NCI-H2107 (cell line): ENCODE results near the gene MYO18A.

Experiments used
- DNase-seq: peaks from one replicate; lab custom pipeline; 2025; lab: John Stamatoyannopoulos, UW

Gene MYO18A

DNA sequence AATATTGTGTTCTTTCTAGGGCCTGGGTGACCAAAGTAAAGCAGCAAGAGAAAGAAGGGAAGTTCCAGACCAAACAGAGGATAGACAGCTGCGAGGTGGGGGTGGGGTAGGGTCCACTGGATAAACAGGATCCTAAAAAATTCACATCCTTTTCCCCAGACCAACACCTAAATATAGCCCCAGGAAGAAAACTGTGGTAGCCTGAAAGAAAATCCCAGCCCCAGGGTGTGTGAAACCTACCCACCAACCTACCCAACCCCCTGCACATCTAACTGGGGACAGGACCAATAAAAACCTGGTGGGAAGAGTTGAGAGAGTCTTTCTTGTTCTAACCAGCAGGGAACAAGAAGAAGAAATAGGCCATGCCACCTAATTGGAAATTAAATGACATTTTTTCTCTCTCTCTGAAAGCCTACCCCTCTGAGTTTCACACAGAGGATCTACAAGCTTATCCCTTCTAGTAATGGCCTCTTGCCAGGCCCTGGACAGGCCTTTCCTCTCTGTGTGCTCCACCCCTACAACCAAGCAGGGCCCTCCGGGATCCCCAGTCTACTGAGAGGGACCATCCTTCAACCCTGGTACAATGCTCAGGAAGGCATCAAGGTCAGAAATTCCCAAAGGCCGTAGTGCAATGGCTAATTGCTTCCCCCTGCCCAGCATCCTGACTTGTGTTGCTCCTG is 12.0 kb downstream of the MYO18A start:
- no peak for DNase-seq

DNA sequence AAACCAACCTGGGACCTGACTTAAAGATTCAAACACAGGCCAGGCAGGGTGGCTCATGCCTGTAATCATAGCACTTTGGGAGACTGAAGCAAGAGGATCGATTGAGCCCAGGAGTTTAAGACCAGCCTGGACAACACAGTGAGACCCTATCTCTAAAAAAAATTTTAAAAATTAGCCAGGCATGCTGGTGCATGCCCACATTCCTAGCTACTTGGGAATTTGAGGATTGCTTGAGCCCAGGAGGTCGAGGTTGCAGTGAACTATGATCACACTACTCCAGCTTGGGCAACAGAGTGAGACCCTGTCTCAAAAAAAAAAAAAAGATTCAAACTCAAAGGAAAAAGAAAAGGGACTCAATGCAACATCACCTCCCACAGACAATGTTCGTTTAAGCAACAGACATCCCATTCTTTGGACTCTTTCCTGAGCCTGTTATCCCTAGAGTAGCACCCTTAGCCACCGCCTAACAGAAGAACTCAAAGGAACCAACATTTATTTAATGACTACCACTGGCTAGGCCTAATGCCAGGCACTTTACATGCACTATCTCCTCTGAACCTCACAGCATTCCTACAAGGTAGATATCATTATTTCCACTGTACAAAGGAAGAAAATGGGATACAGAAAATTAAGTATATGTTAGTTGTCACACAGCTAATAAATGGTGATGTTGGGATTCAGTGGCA is 12.7 kb downstream of the MYO18A start:
- DNase-seq = no peak

DNA sequence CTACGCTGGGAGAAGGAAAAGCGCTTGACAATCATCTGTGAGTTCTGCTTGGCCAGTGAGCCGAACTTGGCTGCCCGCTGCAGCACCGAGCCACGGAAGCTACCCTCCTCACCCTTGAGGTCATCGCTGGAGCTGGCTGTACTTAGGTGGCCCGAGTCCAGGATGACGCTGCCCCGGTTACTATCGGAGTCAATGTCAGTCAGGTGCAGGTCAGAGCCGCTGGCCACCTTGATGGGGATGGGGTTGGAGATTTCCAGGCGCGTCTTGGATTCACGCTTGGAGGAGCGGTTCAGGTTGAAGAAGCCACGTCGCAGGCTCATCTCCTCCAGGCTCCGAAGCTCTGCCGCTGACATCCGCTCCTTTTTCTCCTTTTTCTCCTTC is 13.7 kb downstream of the MYO18A start:
- no peak for DNase-seq

DNA sequence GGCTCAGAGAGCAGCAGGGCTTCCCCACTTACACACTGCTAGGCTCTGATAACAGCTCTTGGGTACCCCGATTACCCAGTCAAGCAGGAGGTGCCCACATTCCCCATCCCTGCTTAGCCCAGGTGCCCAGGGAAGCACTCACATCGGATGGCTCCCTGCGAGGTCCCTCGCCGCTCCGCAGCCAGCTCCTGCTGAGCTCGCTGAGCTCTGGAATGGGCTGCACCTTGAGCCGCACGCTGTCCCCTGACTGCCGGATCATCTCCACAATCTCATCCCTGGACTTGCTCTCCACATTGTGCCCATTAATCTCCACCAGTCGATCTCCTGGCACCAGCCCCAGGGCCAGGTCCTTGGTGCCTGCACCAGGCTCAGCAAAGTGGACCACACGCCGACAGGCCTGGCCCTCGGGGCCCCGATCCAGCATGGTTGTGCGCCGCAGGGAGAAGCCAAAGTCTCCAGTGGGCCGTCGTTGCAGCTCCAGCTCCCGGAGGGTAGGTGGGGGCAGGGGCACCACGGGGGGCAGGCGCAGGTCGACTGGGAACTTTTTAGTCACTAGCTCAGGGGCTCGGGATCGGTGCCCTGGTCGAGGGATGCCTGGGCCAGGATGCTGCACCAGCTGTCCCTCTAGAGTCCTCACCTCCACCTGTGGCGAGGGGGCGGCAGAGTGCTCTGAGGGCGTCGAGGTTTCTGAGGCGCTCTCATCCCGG is 14.2 kb downstream of the MYO18A start:
- DNase-seq = no peak

DNA sequence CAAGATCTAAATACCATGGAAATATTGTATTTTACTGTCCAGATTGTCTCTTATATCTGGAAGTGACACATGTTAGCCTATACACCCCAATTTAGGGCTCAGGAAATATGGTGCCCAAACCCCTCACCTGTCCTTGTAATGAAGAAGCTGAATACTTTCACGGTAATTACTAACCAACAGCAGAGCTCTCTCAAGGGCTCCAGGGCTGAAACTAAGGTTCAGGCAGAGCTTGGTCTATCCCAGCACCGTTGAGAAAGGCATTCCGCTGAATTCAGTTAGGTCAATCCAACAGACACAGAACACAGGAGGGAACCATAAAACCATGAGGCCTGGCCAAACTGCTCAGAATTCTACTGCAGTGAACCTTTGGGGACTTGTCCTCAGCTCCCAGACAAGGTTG is 14.9 kb downstream of the MYO18A start:
- no peak for DNase-seq

DNA sequence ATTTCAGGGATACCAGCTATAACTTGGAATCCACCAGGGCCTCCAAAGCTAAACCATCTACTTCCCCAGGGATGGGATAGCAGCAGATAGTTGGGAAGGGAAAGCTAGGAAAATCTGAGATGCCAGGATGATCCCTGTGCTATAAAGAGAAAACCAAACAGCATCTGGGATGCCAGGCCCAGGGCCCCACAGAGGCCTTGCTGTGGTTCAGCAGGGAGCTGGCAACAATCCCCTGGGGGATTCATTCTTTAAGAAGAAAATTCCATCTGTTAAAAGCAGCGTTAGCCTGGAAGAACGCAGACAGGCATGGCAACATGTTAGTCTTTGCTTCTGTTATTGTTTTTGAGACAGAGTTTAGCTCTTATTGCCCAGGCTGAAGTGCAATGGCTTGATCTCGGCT is 16.6 kb downstream of the MYO18A start:
- DNase-seq = no peak

DNA sequence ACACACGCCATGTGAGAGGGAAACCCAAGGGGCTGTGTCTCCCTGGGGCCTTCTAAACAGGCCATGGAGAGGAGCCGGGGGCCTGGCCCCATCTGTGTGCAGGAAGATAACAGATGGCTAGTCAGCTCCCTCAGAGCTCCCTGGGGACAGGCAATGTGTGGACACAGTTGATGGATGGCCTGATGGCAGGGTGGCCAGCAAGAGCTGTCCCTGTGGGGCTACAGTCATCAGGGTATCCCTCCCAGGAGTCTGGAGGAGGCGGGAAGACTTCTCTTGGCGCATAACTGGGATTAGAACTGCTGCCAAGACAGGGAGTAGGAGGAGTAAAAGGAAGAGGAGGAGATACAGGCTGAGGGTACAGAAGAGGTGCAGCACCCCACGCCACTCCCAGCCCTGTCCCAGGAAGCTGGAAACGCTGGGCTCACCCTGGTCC is 17.3 kb downstream of the MYO18A start:
- DNase-seq = no peak

DNA sequence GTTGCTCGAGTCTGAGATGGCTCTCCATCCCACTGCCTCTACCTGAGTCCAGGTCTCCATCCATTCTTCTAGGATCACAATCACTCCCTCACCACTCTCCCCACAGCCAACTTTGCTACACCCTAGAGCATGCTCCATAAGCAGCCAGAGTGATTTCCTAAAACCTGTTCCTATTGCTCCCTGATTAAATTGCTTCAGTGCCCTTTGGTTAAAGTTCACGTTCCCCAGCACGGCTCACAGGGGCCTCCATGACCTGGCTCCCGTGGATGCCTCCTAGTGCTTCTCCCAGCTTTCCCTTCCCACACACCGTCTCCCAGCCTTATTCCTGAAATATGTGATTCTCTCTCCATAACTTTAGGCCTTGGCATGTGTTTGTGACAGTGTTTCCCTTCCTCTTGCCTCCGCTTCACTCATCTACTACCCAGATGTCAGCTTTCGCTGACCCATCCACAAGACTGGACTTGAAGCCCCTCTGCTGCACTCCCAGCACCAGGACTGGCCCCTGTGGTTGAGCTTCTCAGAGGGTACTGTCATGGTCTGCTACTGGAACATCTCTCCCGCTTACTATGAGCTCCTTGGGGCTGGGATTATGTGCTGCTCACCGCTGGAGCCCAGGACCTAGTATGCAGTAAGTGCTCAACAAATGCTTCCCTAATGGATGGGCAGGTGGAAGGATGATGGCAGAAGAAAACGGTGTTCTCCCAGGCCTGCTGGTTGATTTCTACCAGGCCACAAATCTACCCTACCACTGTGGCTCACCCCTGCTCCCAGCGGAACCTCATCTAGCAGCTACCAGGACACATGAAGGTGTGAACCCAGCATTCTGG is 17.9 kb downstream of the MYO18A start:
- DNase-seq = no peak

DNA sequence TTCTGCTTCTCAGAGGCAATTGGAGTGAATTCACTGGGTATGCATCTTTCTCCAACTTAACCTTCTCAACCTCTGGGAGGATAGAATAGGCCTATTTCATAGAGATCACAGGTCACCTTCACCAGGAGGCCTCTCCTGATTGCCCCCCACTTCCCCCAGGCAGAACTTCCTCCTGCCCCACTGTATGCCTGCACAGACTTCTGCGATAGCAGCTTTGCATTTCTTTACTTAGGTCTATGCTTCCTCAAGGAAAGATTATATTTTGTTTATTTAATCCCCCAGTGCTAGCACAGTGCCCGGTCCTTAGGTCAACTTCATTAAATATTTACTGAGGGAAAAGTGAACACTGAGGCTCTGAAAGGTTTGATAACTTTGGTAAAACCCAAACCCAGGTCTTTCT is 19.9 kb downstream of the MYO18A start:
- no peak for DNase-seq

DNA sequence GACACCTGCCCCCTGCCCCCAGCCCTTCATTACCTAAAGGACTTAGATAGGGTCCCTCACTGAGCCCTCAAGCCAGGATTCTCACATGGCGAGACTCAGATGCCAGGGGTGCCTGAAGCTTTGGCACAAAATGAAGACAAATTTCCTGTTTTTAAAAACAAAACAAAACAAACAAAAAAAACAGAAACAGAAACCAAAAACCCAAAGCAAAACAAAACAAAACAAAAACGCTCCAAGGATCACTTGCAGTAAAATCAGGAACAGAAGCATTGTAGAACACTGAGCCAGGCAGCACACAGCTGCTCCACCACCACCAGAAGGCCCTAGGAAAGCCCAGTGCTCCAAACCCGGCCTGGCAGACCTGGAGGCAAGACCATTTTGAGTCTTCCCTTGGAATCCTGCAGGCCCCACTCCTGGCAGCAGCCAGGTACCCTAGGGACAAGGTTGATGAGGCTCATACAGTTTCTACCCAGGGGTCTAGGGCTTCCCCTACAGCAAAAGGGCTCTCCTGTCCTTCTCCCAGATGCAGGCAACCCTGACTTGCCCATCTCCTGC is 20.8 kb downstream of the MYO18A start:
- no peak for DNase-seq

DNA sequence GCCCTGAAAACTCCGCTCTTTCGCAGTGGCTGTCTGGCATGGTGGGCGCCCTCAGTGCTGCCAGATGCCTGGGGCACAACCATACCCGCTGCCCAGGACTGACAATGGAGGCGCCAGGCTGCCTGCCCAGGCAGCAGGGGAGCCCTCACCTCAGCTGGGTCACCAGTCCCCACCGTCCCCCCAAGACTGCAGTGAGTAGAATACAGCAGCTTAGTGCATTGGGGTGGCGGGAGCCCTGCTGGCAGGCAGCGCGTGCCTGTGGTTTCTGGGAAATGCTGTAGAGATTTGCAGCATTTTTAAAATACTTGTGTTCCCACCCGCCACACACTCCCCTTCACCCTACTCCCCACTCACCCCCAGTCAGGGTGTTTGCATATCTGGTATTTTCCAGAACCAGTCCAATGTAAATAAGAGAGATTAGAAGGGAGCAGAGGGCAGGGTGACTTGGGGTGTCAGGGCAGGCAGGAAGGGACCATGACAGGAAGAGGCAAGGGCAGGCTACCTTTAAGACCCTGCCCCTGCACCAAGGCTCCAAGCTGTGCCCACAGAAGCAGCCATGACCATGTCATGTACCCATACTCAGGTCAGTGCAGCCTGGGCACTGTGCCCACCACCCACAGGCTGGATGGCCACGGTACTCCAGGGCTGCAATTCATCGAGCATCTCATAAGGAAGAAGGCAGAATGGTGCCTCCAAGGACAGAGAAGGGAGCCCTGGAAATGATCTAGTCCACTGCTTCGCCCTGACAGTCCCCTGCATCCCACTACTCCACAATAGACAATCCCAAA is 21.5 kb downstream of the MYO18A start:
- DNase-seq = no peak

DNA sequence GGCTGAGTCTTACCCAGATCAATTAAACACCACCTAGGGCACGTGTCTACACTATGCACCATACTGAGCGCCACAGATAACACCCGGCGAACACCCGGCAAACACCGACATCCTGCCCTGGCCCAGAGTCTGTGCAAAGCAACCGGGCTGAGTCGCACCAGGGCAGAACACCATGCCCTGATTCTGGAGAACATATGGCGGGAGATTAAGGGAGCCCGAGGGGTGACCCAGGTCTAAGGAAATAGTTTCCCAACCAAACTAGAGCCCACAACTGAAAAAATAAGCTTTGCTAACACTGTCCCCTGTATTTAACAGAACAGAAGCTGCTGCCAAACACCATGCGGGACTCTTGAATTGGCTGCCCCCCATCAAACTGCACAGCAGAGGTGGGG is 22.1 kb downstream of the MYO18A start:
- DNase-seq = no peak

DNA sequence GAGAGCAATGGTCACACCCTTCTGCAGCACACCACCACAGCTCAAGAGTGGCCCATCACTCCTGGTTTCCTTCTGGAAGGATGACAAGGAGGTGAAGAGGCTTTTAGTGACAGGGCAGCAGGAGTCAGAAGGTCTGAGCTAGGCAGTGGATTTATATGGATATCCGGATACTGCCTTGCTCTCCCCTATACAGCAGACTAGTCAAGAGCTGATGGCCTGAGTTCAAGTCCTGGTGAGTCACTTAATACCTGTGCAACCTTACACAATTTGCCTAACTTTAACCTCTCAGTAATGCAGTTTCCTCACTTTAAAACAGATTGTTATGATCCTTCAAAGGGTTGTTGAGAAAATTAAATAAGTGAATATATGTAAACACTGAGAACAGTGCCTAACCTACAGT is 22.9 kb downstream of the MYO18A start:
- DNase-seq = no peak

DNA sequence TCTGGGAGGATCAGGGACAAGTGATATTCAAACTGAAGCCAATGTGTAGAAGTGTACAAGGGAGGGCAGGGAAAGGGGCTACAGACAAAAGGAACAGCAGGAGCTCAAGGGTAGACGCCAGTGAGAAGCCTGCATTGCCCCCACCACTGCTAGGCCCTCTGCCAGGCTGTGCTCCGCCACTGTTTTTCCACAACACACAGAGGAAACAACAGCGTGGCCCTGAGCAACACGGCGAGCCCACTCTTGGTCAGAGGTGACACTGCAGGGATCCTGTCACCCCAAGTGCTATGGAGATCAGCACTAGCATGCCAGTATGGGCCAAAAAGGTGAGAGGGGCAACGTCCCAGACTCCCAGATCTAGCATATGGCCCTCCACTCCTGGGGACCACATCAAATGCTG is 23.4 kb downstream of the MYO18A start:
- DNase-seq = no peak

DNA sequence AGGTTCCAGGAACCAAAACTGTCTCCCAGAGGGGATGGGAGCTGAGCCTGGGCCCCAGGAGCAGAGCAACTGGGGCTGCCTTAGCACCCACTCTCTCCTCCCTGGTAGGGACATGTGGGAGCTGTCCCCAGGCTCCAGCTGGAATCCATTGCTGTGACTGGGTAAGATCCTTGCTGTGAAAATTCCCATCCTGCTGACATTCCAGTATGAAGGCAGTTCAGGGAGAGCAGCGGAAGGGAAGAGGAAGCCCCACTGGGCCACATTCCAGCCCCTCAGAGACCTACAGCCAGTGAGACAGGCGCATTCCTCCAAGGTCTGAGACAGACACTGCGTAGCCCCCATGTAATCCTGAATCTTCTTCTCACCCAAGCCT is 24.2 kb downstream of the MYO18A start:
- DNase-seq = no peak

DNA sequence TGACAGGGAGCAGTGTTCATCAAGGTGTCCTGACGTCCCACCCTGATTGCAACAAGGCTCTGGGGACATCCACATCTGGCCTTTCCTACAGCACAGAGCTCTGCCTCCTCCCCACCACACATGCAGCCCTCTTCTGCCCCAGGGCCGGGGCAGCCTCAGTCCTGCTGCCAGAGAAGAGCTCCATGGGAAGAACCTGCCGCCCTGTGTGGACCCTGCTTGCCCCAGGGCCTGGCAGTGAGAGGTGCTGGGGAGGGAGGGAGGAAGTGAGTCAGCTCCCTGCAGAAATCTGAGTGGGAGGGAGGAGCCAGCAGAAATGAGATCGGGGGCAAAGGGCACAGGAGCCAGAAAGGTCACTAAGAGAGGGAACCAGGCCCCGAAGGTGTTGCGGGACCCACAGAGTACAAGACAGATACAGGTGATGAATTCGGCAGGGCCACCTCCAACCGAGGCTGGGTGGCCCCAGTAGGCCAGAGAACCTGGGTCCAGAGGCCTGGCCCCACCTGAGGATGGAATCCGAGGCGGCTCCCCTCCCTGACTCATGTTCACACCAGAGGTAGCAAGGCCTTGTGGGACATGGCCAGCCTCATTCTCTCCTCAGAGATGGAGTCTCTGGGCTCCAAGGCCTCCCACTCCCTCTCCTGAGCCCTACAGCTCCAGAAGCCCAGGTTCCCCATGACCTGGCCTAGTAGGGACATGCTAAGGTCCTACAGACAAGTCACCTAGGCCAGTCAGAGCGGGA is 24.8 kb downstream of the MYO18A start:
- no peak for DNase-seq

DNA sequence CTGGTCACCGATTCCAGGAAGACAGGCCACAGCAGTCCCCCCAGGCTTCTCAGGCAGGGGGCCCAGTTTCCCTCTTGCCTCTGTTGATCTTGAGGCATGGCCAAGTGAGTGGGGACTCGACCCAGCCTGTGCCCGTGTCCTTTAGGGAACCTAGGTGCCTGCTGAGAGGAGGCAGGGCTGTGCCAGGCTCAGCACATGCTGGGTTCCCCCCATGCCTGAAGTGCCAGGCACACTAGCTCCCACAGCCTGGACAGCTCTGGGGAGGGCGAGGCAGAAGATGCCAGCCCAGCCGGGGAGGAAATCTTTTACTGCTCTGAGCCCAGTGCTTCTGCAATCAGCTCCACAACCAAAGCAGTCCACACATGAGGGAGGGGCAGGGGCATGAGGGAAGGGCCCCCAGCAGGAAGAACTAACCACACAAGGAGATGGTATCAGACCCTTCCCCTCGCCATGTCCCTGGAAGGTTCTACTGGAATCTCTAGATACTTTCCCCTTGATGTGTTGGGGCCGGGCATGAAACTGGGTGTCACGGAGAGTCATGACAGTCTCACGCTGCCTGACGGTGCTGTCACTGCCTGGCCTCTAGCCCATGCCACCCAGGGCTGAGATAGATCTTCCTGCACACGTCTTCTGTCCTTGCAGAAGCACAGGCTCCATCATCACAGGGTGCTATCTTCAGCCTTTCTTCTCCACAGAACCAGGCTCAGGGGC is 25.5 kb downstream of the MYO18A start:
- no peak for DNase-seq

DNA sequence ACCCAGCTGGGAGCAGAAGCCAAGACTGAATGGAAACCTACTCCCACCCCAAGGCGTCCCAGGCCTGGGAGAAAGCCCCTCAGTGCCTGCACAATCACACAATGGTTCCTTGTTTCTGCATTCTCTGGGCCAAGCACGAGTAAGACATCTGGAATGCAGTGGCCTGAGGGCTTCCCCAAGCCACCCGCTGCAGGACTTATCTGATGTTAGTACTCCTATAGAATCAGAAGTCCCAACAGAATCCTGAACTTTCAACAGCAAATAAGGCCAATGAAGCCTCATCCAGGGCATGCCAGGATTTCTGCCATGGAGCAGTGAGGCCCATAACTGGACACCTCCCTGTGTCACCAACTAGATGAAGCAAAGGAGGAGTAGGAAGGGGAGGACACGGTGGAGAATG is 28.6 kb downstream of the MYO18A start:
- DNase-seq = no peak

DNA sequence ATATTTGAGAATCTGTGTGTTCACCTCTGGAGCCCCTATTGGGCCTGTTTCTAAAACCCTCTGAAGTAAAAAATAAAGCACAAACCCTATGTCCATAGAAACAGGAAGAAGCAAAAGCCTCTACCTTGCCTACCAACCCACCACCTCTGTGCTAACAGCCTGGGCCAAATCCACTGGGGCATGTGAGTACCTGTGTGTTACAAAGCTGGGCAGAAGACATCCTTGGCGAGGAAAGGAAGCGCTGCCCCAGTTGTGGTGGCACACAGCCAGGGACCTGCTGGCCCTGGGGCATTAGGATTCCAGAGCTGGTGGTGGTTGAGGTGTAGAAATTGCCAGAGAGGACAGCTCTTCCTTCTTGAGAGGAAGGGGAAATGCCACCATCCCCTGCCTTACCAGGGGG is 30.0 kb downstream of the MYO18A start:
- DNase-seq = no peak

DNA sequence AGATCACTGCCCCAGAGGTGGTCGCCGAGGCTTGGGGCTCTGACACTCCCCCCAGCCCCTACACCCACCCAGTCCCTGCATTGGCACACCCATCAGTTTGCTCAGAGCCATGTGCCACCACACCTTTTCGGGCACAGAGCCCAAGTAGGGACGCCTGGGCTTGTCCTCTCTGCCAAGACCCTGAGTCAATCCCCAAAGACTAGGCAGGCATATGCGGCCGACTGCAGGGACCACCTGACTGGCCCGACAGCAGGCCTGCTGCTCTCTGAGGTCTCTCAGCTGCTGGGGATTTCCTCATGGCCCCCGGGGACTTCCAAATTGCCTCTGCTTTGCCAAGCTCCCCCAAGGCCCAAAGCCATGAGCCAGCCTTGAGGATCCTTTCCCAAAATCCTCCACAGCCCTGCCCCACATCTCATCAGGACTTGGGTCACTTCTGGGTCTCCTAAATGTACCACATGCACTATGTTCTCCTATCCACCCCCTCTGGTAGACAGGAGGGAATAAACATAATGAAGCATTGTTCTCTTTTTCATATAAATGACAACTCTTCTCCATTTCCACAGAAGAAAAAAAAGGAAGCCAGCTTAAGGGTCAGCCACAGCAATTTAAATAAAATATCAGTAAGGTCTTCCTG is 30.6 kb downstream of the MYO18A start:
- DNase-seq = no peak
